CD4-positive, alpha-beta T cell treated with Interleukin-10 for 1 hour (primary cell): Measurements from ENCODE around the gene XPO6.
"Not testable (repeated sequence)": the region's sequence is repeated elsewhere in the genome, so short reads cannot be mapped to it uniquely, and the experiment has no call there.

Experiments used
- DNase-seq: peaks from one replicate; pipeline ENCODE4 v3.0.0-alpha.2; 2020

The XPO6 gene

GRCh38 chr16:28211758-28212531, at the start of gene XPO6:
Gene XPO6 (minus strand): TSS chr16:28211965. CDS start chr16:28211368, 597 bp downstream.
- DNase-seq = peak; percentile 98

DNA sequence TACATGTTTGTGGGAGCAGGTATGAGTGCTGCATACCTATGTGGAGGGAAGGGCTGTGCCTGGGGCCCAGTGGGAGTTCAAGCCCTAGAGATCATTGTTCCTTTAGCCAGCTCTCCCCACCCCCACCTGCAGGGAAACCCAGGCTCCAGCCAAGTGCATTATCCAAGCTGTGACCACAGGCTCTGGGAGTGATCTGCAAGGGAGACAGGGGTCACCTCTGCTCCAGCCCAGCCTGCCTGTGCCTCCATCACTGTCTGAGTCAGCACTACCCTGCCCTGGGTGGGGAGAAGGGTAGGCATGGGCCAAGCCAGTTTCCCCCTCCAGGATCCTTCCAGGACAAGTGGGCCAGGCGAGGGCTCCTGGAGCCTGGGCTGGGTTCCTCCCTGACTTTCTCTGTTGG, 48.4 kb upstream of the XPO6 start:
- DNase-seq = no peak

GRCh38 chr16:28259781-28260150, 48.0 kb upstream of the XPO6 start:
- no peak for DNase-seq

DNA sequence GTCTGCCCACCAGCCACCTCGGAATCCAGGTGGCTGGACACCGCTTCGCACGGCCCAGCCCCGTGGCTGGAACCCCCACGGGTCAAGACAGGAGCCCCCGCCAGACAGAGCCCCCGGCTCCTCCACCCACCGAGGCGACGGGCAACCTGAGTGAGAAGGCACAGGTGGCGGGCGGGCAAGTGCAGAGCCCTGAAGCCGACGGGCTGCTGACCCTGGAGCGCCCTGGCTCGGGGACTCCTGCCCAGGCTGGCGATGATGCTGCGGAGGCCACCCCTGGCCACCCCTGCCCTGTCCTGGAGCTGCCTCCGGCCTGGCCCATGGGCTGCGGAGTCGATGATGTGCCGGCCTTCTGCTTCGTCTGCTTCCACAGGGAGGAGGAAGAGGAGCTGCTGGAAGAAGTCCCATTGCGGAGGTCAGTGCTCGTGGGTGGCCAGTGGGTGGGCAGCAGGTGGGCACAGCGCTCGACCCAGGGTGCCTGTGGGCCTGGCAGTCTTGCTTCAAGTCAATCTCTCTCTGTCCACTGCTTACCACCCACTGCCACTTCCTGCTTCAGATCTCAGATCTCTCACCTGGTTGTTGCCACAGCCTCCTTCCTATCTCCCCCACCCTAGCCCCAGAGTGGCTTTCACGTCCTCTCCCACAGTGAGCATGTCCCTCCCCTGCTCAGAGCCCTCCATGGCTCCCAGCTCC, 47.5 kb upstream of the XPO6 start:
- DNase-seq = no peak

GRCh38 chr16:28258567-28258966, 46.8 kb upstream of the XPO6 start:
- DNase-seq = no peak

GRCh38 chr16:28257256-28257655, 45.5 kb upstream of the XPO6 start:
- DNase-seq = no peak

DNA sequence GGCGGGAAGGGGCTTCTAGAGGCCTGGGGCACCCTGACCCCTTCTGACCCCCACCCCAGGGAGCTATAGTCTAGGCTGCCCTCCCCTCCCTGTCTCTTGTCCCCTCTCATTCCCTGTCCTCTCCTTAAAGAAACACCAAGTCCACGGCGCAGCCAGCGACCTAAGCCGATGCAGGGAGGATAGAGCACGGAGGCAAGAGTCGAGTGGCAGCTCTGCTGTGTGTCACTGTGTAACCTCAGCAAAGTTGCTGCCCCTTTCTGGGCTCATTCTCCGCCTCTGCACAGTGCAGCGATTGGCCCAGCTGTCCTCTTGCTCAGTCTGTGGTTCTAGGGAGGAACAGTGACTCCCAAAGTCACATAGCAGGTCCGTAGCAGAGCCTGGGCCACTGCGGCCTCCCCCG, 44.1 kb upstream of the XPO6 start:
- no peak for DNase-seq

DNA sequence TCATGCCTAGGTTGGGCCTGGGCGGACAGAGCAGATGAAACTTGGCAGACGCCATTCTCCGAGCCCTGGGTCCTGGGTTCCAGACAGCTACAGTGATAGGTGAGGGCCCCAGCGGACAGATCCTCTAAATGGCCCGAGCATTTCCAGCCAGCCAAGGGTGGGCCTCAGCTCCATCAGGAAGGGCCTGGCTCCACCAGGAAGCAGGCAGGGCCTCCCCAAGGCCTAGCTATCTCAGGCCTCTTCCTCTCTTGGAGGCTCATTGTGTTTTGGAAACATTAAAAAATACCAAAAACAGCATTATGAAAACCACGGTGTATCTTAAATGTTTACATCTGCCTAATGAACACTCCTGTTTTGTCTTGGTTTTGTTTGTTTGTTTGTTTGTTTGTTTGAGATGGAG, 42.4 kb upstream of the XPO6 start:
- no peak for DNase-seq

GRCh38 chr16:28250999-28251398, 39.2 kb upstream of the XPO6 start:
- no peak for DNase-seq

- not testable (repeated sequence) for DNase-seq
Measured at GRCh38 chr16:28249483-28249882, 37.7 kb upstream of the XPO6 start.

- no peak for DNase-seq
Measured at GRCh38 chr16:28241924-28242323, 30.2 kb upstream of the XPO6 start.

DNA sequence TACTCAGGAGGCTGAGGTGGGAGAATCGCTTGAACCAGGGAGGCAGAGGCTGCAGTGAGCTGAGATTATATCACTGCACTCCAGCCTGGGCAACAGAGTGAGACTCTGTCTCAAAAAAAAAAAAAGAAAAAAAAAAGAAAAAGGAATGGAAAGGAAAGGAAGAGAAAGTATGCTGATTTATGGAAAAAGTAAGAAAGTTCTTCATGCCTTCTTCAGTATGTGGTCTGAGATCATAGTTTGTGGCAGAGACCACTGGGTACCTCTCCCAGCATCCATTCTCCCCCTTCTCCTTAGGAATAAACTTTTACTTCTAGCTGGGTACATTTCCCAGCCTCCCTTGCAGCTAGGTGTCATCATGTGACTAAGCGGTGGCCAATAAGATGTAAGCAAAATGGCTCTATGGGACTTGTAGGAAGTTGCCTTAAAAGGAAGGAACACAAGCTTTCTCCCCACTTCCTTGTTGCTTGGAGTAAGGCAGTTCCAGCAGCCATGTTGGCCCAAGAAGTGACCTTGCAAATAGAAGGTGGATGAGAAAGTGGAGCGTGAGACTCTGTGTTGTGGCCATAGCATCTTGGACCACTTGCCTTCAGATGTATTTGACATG, 26.1 kb upstream of the XPO6 start:
- no peak for DNase-seq

DNA sequence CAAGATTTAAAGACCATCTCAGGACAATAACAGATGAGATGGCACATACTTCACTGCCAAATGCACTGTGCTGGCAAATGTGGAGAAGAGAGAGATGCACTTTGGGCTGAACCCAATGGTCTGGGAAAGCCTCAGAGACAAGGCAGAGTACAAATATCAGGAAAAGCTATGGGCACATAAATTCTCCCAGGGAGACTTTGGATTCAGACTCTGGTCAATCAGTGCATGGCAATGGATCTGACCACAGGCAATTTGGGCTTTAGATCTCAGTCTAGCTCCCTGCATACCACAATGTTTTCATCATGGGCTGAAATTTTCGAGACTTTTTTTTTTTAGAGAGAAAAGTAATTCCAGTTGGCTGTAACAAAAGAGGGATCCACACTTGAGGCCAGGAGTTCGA, 20.0 kb upstream of the XPO6 start:
- DNase-seq = no peak

DNA sequence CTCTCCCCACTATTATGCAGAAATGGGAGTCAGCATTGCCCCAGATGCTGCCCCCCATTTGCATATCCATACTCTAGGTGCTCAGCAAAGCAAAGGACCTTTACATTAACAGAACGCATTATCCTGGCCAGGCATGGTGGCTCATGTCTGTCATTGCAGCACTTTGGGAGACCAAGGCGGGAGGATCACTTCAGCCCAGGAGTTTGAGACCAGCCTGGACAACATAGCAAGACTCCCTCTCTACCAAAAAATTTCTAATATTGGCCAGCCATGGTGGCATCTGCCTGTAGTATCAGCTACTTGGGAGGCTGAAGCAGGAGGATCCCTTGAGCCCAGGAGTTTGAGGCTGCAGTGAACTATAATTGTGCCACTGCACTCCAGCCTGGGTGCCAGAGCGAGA, 12.1 kb upstream of the XPO6 start:
- not testable (repeated sequence) for DNase-seq

- DNase-seq = not testable (repeated sequence)
Measured at GRCh38 chr16:28219777-28220176, 8.0 kb upstream of the XPO6 start.

GRCh38 chr16:28219282-28219681, 7.5 kb upstream of the XPO6 start:
- DNase-seq = no peak

- DNase-seq = peak; percentile 86
Measured at GRCh38 chr16:28218109-28218508, 6.3 kb upstream of the XPO6 start.

- DNase-seq = no peak
Measured at GRCh38 chr16:28217326-28217725, 5.6 kb upstream of the XPO6 start.

DNA sequence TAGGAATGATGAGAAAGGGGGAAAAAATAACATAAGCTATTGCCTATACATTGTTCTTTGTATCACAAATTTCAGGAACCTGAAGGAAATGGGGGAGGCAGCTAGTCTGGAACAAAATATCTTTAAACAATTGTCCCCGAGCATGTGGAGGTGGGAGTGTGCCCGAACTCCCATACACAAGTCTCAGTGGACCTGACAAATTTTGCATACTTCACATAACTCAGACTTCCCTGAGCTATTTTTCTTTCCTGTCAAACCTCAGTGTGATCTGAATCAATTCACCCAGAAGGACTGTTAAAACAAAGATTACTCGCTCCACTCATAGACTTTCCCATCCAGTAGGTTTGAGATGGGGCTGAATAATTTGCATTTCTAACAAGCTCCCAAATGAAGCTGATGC, 1.6 kb upstream of the XPO6 start:
- no peak for DNase-seq

DNA sequence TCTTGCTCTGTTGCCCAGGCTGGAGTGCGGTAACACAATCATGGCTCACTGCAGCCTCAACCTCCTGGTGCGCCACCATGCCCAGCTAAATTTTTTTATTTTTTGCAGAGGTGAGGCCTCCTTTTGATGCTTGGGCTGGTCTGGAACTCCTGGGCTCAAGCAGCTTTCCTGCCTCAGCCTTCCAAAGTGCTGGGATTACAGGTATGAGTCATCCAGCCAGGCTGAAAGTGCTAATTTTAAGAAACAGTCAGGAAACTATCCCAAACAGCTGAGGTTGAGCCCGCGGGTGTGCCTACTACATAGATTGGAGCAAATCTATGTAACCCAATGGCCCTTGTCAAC, 738 bp upstream of the XPO6 start:
- DNase-seq = no peak

DNA sequence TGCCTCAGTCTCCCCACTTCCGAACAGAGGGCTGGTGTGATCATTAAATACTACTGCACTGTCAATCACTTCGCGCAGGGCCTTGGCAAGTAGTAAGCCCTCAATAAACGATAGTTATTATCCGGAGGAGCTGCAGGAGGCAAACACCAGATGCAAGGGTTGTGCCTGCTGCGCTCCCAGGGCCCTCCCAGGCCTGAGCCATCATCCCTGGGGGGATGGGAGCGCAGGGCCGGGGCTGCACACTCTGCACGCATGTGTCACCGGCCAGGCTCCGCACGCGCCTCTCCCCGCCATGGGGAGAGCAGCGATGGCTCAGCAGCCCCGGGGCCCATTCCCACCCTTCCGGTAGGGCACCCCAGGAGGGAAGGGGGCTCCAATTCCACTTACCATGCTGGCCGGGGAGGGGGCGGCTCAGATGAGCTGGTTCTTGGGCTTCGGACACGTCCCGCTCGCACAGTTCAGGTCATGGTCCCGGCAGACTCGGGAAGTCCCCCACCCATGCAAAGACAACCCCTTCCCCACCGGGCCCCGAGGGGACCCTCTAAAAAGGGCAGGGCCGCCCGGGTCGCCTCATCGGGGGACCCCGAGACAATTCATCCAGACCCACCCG, 681 bp downstream of the XPO6 start:
- peak; percentile 49 for DNase-seq

GRCh38 chr16:28210264-28210663, 1.5 kb downstream of the XPO6 start:
- no peak for DNase-seq

DNA sequence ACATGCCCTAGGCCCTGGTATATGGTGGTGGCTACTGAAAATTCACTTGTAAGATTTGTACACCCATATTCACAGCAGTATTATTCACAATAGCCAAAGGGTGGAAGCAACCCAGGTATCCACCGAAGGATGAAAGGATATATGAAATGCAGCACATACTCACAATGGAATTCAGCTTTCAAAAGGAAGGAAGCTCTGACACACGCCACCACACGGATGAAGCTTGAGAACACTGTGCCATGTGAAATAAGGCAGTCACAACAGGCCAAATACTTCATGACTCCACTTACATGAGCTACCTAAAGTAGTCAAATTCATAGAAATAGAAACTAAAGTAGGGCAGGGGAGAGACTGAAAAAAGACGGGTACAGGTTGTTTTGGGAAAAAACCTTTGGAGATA, 2.9 kb downstream of the XPO6 start:
- DNase-seq = no peak

- DNase-seq = no peak
Measured at GRCh38 chr16:28208131-28208530, 3.6 kb downstream of the XPO6 start.
